GM21381 (cell line): ENCODE measurements around the gene ZBTB3.
"Not testable (repeated sequence)": the region's sequence is repeated elsewhere in the genome, so short reads cannot be mapped to it uniquely, and the experiment has no call there.

ENCODE experiments used
- ATAC-seq: cut with Tn5 transposase; IDR thresholded peaks from one replicate; pipeline ENCODE4 v1.9.1; 2021; ENCODE audit warnings: mild to moderate bottlenecking, moderate library complexity; ENCODE audit not compliant: unreplicated experiment

ZBTB3 gene

DNA sequence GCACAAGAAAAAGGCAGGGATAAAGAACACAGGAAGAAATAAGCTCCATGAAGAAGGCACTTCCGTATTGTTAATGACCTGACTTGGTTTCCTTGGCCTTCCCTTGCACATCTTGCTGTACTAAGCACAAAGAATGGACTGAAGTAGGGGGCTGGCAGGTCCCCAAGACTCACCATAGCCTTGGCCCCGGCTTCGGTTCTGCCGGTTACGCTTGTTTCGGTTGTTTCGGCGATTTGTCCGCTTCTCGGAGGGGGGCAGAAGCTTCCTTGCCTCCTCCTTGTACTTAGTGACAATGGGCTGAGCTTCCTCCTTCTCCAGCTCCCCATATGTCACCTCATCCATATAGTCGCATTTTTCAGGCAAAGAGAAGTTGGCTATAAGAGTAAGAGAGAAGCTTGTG lies 37.1 kb downstream of the ZBTB3 start:
- no peak for ATAC-seq

DNA sequence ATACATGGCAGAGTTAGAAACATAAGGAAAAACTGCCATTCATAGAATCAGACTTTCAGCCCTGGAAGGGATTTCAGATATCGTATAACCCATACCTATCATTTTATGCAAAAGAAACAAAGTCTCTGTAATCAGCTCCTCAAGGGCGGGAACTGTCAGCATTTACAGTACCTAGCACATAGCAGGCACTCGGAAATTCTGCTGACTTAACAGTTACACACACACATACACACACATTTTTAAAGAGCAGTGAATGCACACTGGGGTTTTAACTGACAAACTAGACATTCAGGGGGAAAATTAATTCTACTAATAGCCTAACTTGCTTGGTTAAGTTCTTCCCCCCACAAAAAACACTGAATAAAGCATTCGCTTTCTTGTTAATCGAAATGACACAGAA lies 37.8 kb downstream of the ZBTB3 start:
- ATAC-seq: no peak

- ATAC-seq: no peak
These were observed 38.5 kb downstream of the ZBTB3 start for GRCh38 chr11:62715150-62716130.

DNA sequence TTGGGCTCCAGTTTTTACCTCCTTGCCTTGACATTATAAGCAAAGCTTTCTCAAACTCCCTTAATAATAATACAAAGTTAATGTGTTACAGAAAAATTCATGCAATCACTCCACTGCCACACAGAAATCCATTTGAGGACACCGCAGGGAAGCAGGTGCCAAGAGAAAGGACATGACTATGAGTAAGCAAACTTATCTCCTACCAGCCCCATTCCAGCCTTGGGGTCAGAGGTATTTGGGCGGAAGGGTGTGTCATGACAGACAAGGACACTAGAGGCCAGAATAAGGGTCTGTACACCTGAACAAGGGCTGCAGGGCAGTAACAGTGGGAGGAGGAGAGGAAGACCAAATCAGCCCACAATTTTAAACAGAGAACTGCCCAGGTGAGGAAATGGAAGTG lies 40.6 kb downstream of the ZBTB3 start:
- ATAC-seq: no peak

GRCh38 chr11:62712861-62713260 lies 41.1 kb downstream of the ZBTB3 start:
- ATAC-seq: no peak

DNA sequence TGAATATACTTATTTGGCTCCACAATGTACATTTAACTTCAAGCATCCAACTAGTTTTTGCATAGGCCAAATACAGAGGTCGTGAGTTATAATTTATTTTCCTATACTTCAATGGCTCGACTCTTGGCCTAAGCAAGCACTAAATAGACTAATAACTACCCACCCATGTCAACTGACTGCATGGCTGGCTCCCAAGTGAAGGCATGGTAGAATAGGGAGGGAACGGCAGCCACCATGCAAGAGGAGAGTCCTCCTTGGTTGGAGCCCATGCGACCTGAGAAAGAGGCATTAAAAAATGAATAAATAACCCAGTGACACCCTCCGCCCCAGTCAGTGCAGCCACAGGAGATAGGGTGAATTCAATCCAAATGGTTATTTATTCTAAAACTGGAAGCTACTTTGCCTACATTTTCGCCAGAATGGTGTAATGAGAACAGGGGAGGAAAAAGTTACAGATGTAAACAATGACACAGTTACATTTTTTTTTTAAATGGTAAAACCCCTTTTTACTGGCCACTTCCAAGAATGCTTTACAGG lies 41.6 kb downstream of the ZBTB3 start:
- ATAC-seq: no peak

DNA sequence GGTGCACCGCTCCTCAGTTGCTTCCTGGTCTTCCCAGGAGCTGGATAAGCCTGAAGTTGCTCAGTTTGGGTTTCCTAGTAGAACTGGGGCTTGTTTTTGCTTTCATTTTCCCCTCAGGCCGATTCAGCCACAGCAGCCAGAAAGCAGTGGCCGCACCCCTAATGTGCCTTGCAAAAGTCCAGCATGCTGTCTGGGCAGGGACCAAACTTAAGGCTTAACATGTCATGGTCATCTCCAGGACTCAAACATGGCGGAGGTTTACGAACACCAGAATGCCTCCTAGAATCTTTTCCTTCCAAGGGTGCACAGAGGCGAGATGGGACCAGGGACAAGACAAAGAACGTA lies 44.0 kb downstream of the ZBTB3 start:
- no peak for ATAC-seq

DNA sequence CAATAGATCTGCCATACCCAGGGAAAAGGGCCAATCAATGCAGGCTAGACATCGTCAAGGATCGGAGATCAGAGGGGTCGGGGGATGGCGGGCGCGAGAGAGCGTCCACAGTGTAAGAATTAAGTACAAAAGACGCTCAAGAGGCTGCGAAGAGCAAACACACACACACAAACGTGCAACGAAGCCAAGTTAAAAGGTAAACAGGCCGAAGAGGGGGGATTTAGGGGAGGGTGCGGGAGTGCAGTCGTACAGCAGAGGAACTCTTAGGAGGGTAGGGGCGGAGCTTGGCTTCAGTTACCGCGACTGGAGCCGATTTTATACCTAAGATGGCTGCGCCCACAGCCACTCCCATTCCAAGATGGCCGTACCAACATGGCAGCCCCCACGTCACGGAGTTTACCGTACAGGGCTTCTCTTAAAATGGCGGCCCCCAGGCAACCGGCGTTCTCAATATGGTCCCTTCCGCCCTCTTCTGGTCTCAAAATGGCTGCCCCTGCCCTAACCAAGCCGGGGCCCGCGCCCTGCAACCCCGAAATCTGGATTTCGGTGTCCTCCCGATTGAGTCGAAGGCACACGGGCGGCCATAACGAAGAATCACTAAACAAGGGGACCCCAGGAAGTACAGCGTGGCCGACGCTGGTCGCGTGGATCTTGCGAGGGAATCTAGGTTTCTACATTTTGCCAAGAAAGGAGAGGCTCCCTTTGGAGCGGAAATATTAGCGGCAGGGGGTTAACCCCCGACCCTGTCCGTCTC lies 44.5 kb downstream of the ZBTB3 start:
- peak; percentile 63 for ATAC-seq

DNA sequence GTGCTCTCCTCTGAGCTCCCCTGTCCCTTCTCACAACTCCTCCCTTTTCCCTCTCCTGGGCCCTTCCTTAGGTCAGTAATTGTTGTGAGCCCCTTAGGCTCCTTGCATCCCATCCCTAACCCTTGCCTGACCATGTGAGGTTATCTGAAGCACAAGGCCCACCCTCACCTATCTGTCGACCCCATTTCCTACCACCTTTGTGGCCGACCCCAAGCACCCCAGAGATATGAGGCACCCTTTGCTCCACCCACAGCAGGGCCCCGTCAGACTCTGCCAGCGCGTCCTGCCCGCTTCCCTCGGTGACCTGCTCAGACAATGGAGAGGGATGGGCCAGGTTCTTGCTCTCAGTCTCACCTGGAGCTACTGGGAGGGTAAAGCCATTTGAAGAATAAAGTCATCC lies 45.2 kb downstream of the ZBTB3 start:
- no peak for ATAC-seq

DNA sequence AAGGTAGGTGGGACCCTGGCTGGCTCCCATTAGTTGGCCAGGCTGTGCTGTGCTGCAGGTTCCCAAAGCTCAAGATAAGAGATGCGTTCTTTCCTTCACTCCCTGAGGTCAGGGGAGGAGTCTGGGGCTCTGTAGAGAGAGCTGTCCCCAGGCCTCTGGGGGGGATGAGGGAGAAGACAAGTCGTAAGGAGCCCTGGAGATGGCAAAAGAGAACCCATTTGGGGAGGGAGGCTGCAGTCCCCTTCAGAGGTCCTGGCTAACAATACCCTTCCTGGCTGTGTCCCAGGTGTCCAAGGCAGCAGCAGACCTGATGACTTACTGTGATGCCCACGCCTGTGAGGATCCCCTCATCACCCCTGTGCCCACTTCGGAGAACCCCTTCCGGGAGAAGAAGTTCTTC lies 45.6 kb downstream of the ZBTB3 start:
- no peak for ATAC-seq

- ATAC-seq: no peak
These were observed 46.6 kb downstream of the ZBTB3 start, which contains the start of the genes BSCL2 and GNG3 for GRCh38 chr11:62707277-62707861. Gene BSCL2, minus strand, starts transcription at chr11:62707424. Its CDS starts 229 bp downstream, at chr11:62707195. Gene GNG3, plus strand, starts transcription at chr11:62707676. Its CDS starts 620 bp downstream, at chr11:62708296.

- no peak for ATAC-seq
These were observed 47.1 kb downstream of the ZBTB3 start for GRCh38 chr11:62706850-62707247.

DNA sequence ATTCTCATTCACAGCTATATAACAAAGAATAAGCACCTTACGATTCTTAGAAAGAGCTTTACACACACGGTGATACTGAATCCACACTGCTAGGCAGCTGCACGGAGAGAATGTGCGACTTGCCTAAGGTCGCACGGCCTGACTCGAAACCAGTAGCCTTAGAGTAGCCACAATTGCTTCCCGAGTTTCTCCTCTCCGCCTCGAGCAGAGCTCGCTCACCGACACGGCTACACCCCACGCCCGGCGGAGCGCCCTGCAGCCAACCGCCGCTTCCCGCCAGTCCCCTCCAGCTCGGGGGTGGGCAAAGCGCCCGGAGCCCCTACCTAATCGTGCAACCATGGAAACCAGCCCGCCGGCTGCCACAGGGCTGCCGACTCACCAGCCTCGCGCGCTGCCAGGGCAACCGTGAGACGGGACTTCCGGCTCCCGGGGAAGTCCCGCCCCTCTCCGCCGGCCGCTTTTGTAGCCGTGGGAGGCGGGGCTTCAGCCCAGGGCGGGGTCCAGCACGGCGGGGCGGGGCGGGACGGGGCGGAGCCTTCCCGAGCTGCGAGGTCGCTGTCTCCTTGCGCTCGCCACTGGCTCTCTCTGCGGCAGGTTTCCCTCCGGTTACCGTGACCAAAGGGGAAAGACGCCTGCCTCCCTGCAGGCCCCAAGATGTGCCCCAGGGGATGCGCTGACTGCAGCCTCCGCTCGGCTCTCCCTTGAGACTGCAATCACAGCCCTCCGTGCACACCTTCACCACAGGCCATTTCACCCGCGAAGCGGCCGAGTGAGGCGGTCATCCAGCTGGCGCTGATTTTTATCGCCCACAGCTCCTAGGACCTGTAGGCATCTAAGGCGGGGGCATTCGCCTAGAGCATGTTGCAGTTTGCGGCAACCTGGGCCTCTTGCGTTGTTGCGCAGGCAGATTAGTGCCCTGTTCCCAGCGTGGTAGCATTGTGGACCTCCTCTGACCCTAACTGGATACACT lies 47.8 kb downstream of the ZBTB3 start:
- peak; percentile 57 for ATAC-seq

GRCh38 chr11:62705413-62705812 lies 48.5 kb downstream of the ZBTB3 start:
- no peak for ATAC-seq

- not testable (repeated sequence) for ATAC-seq
These were observed 50.0 kb downstream of the ZBTB3 start for GRCh38 chr11:62703921-62704320.

- no peak for ATAC-seq
These were observed 51.7 kb downstream of the ZBTB3 start for GRCh38 chr11:62702246-62702645.
